IMR-90 (cell line): ENCODE measurements around the gene ARHGEF7. TPM values are rescaled to one million over a fixed set of nuclear protein-coding genes. Genes with fewer than 3 reads are reported as not detected.
A peak's percentile ranks its signal among the peaks of the same experiment; 100 is the strongest.

Experiments used
- ATAC-seq: fragments of 200-7000 bp; cut with Tn5 transposase; 2 replicates; pipeline ENCODE4 v1.9.1; 2020; ENCODE audit warnings: low read depth, mild to moderate bottlenecking, moderate library complexity
- BruUV-seq: library from RNA; stranded (reverse); fragments of 400-500 nt; replicated peaks from 2 replicates; lab custom pipeline; 2021; lab: Mats Ljungman, UMichigan
- CTCF ChIA-PET: fragments of 300-600 bp; formaldehyde crosslinking; extraction: SDS; loops from one replicate; lab custom pipeline; 2021; ENCODE audit warnings: antibody characterized with exemption; lab: Yijun Ruan, JAX
- POLR2A ChIA-PET: fragments of 300-600 bp; sonication (Branson Sonifier 250); formaldehyde crosslinking; loops from one replicate; lab custom pipeline; 2022; ENCODE audit warnings: antibody characterized with exemption; ENCODE audit not compliant: unreplicated experiment; lab: Charles Lee
- DNase-seq: peaks from one replicate; pipeline ENCODE4 v3.0.0; 2013
- H2AFZ ChIP-seq: replicated peaks from 2 replicates; pipeline ENCODE3; 2013; ENCODE audit warnings: low read length, mild to moderate bottlenecking; ENCODE audit not compliant: poor library complexity
- H2AK5ac ChIP-seq: 2 replicates; pipeline ENCODE4 v1.6.1; 2013; ENCODE audit warnings: low read depth, low read length, inconsistent platforms
- H2AK9ac ChIP-seq: replicated peaks from 2 replicates; pipeline ENCODE3; 2013; ENCODE audit warnings: mild to moderate bottlenecking, low read depth, low read length, moderate library complexity; ENCODE audit not compliant: poor library complexity
- H2BK120ac ChIP-seq: 2 replicates; pipeline ENCODE4 v1.6.1; 2013; ENCODE audit warnings: low read depth, low read length, inconsistent platforms
- H2BK15ac ChIP-seq: 3 replicates; pipeline ENCODE4 v1.6.1; 2013; ENCODE audit warnings: low read depth, low read length, inconsistent platforms
- H2BK20ac ChIP-seq: 2 replicates; pipeline ENCODE4 v1.6.1; 2013; ENCODE audit warnings: low read depth, mild to moderate bottlenecking, inconsistent platforms, low read length, moderate library complexity
- H2BK5ac ChIP-seq: 2 replicates; pipeline ENCODE4 v1.6.1; 2013; ENCODE audit warnings: mild to moderate bottlenecking, low read depth, low read length, inconsistent platforms; ENCODE audit not compliant: poor library complexity, severe bottlenecking
- H3K14ac ChIP-seq: replicated peaks from 2 replicates; pipeline ENCODE4 v1.6.1; 2013; ENCODE audit warnings: low read depth, low read length, inconsistent platforms
- H3K18ac ChIP-seq: 2 replicates; pipeline ENCODE4 v1.6.1; 2013; ENCODE audit warnings: low read depth, low read length, control low read depth
- H3K23ac ChIP-seq: 2 replicates; pipeline ENCODE4 v1.6.1; 2013; ENCODE audit warnings: low read depth, low read length, inconsistent platforms
- H3K27ac ChIP-seq: 2 replicates; pipeline ENCODE4 v1.5.1; 2013; ENCODE audit warnings: mild to moderate bottlenecking, control low read depth, low read length; ENCODE audit not compliant: insufficient read depth
- H3K27me3 ChIP-seq: 2 replicates; pipeline ENCODE4 v1.6.1; 2013; ENCODE audit warnings: low read length; ENCODE audit not compliant: control insufficient read depth, insufficient read depth
- H3K36me3 ChIP-seq: 2 replicates; pipeline ENCODE4 v1.6.1; 2013; ENCODE audit warnings: low read length, mixed read lengths; ENCODE audit not compliant: control insufficient read depth, insufficient read depth
- H3K4ac ChIP-seq: 2 replicates; pipeline ENCODE4 v1.6.1; 2013; ENCODE audit warnings: low read depth, low read length, inconsistent platforms
- H3K4me1 ChIP-seq: 2 replicates; pipeline ENCODE4 v1.6.1; 2013; ENCODE audit warnings: low read length, mixed read lengths; ENCODE audit not compliant: control insufficient read depth, insufficient read depth
- H3K4me2 ChIP-seq: 2 replicates; pipeline ENCODE4 v1.6.1; 2013; ENCODE audit warnings: low read depth, mild to moderate bottlenecking, control low read depth, low read length, moderate library complexity
- H3K4me3 ChIP-seq: 2 replicates; pipeline ENCODE4 v1.5.1; 2013; ENCODE audit warnings: low read depth, mild to moderate bottlenecking, control low read depth, low read length, moderate library complexity; ENCODE audit not compliant: insufficient read depth
- H3K56ac ChIP-seq: 2 replicates; pipeline ENCODE4 v1.6.1; 2013; ENCODE audit warnings: low read length, inconsistent platforms; ENCODE audit not compliant: insufficient read depth; ENCODE audit errors: extremely low read depth
- H3K79me1 ChIP-seq, 2 experiments: 2 replicates each; pipeline ENCODE4 v1.6.1; 2013; ENCODE audit warnings: low read length in 2 of 2, inconsistent platforms in 1 of 2, low read depth in 1 of 2
- H3K9ac ChIP-seq: 2 replicates; pipeline ENCODE4 v1.6.1; 2013; ENCODE audit warnings: low read depth, low read length, control low read depth
- H3K9me1 ChIP-seq: 2 replicates; pipeline ENCODE4 v1.6.1; 2013; ENCODE audit warnings: low read length, inconsistent platforms; ENCODE audit not compliant: insufficient read depth
- H3K9me3 ChIP-seq: 2 replicates; pipeline ENCODE4 v1.6.1; 2013; ENCODE audit warnings: low read length; ENCODE audit not compliant: control insufficient read depth, insufficient read depth
- H4K20me1 ChIP-seq: 2 replicates; pipeline ENCODE4 v1.6.1; 2013; ENCODE audit warnings: low read length, inconsistent platforms; ENCODE audit not compliant: insufficient read depth
- H4K5ac ChIP-seq: 2 replicates; pipeline ENCODE4 v1.6.1; 2013; ENCODE audit warnings: mild to moderate bottlenecking, low read depth, low read length, control low read depth
- H4K8ac ChIP-seq, 2 experiments: 2 replicates each; pipeline ENCODE4 v1.6.1; 2013; ENCODE audit warnings: low read depth in 2 of 2, low read length in 2 of 2, control low read depth in 1 of 2, inconsistent platforms in 1 of 2
- H4K91ac ChIP-seq: 2 replicates; pipeline ENCODE4 v1.6.1; 2013; ENCODE audit warnings: low read depth, low read length, inconsistent platforms; ENCODE audit not compliant: insufficient read depth
- BHLHE40 ChIP-seq: fragments of 150-350 bp; IDR thresholded peaks from 2 replicates; pipeline ENCODE4 v1.6.1; 2016; ENCODE audit warnings: mild to moderate bottlenecking, low read depth, low read length
- CEBPB ChIP-seq: IDR thresholded peaks from 2 replicates; pipeline ENCODE4 v1.6.1; 2012; ENCODE audit warnings: low read depth, low read length, improper control_type of control experiment
- CHD1 ChIP-seq: IDR thresholded peaks from 2 replicates; pipeline ENCODE4 v1.6.1; 2012; ENCODE audit warnings: low read depth, low read length, improper control_type of control experiment
- ELK1 ChIP-seq: fragments of 150-350 bp; IDR thresholded peaks from 2 replicates; pipeline ENCODE4 v1.6.1; 2016; ENCODE audit warnings: low read depth, mild to moderate bottlenecking, low read length, moderate library complexity, borderline replicate concordance
- FOS ChIP-seq: fragments of 150-350 bp; IDR thresholded peaks from 2 replicates; pipeline ENCODE4 v1.6.1; 2016; ENCODE audit warnings: low read depth, low read length
- MAFK ChIP-seq: IDR thresholded peaks from 2 replicates; pipeline ENCODE4 v1.6.1; 2012; ENCODE audit warnings: low read depth, low read length, improper control_type of control experiment
- MAZ ChIP-seq: IDR thresholded peaks from 2 replicates; pipeline ENCODE4 v1.6.1; 2012; ENCODE audit warnings: low read depth, mild to moderate bottlenecking, low read length, improper control_type of control experiment, moderate library complexity, borderline replicate concordance
- MXI1 ChIP-seq: IDR thresholded peaks from 2 replicates; pipeline ENCODE4 v1.6.1; 2012; ENCODE audit warnings: low read depth, mild to moderate bottlenecking, low read length, moderate library complexity, borderline replicate concordance
- NFE2L2 ChIP-seq: fragments of 150-350 bp; IDR thresholded peaks from 2 replicates; pipeline ENCODE4 v1.6.1; 2016; ENCODE audit warnings: low read depth, mild to moderate bottlenecking, low read length
- POLR2A ChIP-seq: IDR thresholded peaks from 2 replicates; pipeline ENCODE4 v1.6.1; 2012; ENCODE audit warnings: mild to moderate bottlenecking, low read depth, low read length
- RAD21 ChIP-seq: IDR thresholded peaks from 2 replicates; pipeline ENCODE4 v1.6.1; 2012; ENCODE audit warnings: low read length, improper control_type of control experiment
- RCOR1 ChIP-seq: IDR thresholded peaks from 2 replicates; pipeline ENCODE4 v1.6.1; 2012; ENCODE audit warnings: mild to moderate bottlenecking, low read length, improper control_type of control experiment; ENCODE audit not compliant: insufficient replicate concordance
- RFX5 ChIP-seq: IDR thresholded peaks from 2 replicates; pipeline ENCODE4 v1.8.0; 2012; ENCODE audit warnings: low read depth, mild to moderate bottlenecking, low read length, moderate library complexity
- SMC3 ChIP-seq: fragments of 150-350 bp; IDR thresholded peaks from 2 replicates; pipeline ENCODE4 v1.6.1; 2016; ENCODE audit warnings: low read depth, mild to moderate bottlenecking, antibody characterized with exemption, low read length, moderate library complexity
- USF2 ChIP-seq: fragments of 150-350 bp; IDR thresholded peaks from 2 replicates; pipeline ENCODE4 v1.6.1; 2017; ENCODE audit warnings: mild to moderate bottlenecking, antibody characterized with exemption, low read length, low read depth
- WGBS, 2 experiments: methylation state at CpG; one replicate each; pipeline versions ENCODE4 v1.1.5 to v1.1.7; 2013; ENCODE audit warnings: missing lambda C conversion rate in 2 of 2; ENCODE audit not compliant: insufficient read length in 1 of 2; ENCODE audit errors: extremely low coverage in 2 of 2; 5-methylcytosine and 5-hydroxymethylcytosine counted together
- dilution Hi-C: fragments of 300-500 bp; cut with HindIII; formaldehyde crosslinking; loops from one replicate; pipeline ENCODE4 v1.14.3; 2018; ENCODE audit warnings: low sequenced_read_pairs; ENCODE audit not compliant: unreplicated experiment
- in situ Hi-C: fragments of 300-500 bp; cut with MboI; formaldehyde crosslinking; loops from 3 replicates; pipeline ENCODE4 v1.14.3; 2019; ENCODE audit warnings: low sequenced_read_pairs, inconsistent platforms, mixed read lengths
- intact Hi-C: fragments of 100-400 bp; cut with micrococcal nuclease; formaldehyde crosslinking; loops from 2 replicates; pipeline ENCODE4 v1.10.0; 2022
- polyA plus RNA-seq, 3 experiments: library from polyadenylated mRNA; depleted of rRNA; stranded (reverse); fragments of >200 nt; gene quantifications; 2 replicates each; pipeline ENCODE4 v1.2.3, GENCODE V29; 2012; ENCODE audit warnings: low replicate concordance in 1 of 3
- total RNA-seq: library from RNA; depleted of rRNA; stranded (reverse); fragments of >200 nt; gene quantifications from 2 replicates; pipeline ENCODE4 v1.2.3, GENCODE V29; 2012
- TF ChIP-seq, protein P1 (sequence below): conservative IDR thresholded peaks from 2 replicates; pipeline ENCODE4 v1.5.1; 2012; ENCODE audit warnings: mild to moderate bottlenecking, low read depth, low read length, improper control_type of control experiment

ARHGEF7 gene
- total and polyA plus RNA-seq, 2 of the 4 experiments (the other 2 are of a cell fraction) = 32.9 to 59.0 TPM

GRCh38 chr13:111280226-111280625, 165.1 kb downstream of the ARHGEF7 start:
- peak overlapping the region; percentile 7; the same call in 1 of the 2 replicates for H3K56ac ChIP-seq
- H2BK5ac ChIP-seq = peak overlapping the region; percentile 81
- H3K18ac ChIP-seq = peak overlapping the region; percentile 39; the same call in 1 of the 2 replicates
- peaks cover 11% of the 10 kb centered on the region for H3K4me1 ChIP-seq
- peak overlapping the region; percentile 57; the same call in 1 of the 2 replicates for H2BK20ac ChIP-seq
- no peaks in the 10 kb centered on the region for H3K9me3 ChIP-seq
- no peaks in the 10 kb centered on the region for H3K27me3 ChIP-seq
- in situ Hi-C loops (no loop called here), dilution Hi-C loops (no loop called here), intact Hi-C loops (no loop called here)
- no peak for DNase-seq
- peak overlapping the region; percentile 30 for H3K4me2 ChIP-seq
- H3K9ac ChIP-seq = no peak overlapping the region
- H2BK120ac ChIP-seq = peak overlapping the region; percentile 87
- peaks cover 22 to 49% of the 10 kb centered on the region in 2 experiments for H3K79me1 ChIP-seq
- H2AK9ac ChIP-seq = peak overlapping the region; percentile 31
- WGBS, 2 experiments = 58% methylated on average over 2 of the region's 12 CpGs; no CpG with 5 or more reads in 1 of the 2 experiments
- H3K9me1 ChIP-seq = peaks cover 13% of the 10 kb centered on the region
- peak overlapping the region; percentile 0; the same call in 1 of the 2 replicates for H4K5ac ChIP-seq
- peak overlapping the region; percentile 76 for H3K14ac ChIP-seq
- peak overlapping the region; percentile 33; the same call in 1 of the 2 replicates for H2AK5ac ChIP-seq
- ChIA-PET POLR2A (no interaction called here), CTCF (interaction anchor here (0.7 kb wide), 1 partner anchor 147 kb away, joined by 7 read pairs; no protein-coding TSS in a partner anchor)
- H4K91ac ChIP-seq = peak overlapping the region; percentile 85
- peaks cover 38% of the 10 kb centered on the region for H3K36me3 ChIP-seq
- H2AFZ ChIP-seq = peak overlapping the region; percentile 28
- BruUV-seq = no TSS peak
- TF ChIP-seq MAZ (no peak), RFX5 (no peak), NFE2L2 (no peak), MAFK (no peak), MXI1 (no peak), SMC3 (no peak), CHD1 (no peak), FOS (no peak), RAD21 (no peak), BHLHE40 (no peak), USF2 (no peak), RCOR1 (no peak), POLR2A (no peak), CEBPB (no peak), ELK1 (no peak)
- TF ChIP-seq, protein P1, sequence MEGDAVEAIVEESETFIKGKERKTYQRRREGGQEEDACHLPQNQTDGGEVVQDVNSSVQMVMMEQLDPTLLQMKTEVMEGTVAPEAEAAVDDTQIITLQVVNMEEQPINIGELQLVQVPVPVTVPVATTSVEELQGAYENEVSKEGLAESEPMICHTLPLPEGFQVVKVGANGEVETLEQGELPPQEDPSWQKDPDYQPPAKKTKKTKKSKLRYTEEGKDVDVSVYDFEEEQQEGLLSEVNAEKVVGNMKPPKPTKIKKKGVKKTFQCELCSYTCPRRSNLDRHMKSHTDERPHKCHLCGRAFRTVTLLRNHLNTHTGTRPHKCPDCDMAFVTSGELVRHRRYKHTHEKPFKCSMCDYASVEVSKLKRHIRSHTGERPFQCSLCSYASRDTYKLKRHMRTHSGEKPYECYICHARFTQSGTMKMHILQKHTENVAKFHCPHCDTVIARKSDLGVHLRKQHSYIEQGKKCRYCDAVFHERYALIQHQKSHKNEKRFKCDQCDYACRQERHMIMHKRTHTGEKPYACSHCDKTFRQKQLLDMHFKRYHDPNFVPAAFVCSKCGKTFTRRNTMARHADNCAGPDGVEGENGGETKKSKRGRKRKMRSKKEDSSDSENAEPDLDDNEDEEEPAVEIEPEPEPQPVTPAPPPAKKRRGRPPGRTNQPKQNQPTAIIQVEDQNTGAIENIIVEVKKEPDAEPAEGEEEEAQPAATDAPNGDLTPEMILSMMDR = no peak
- no peaks in the 10 kb centered on the region; the same call in 1 of the 2 replicates for H4K20me1 ChIP-seq
- peak overlapping the region; percentile 91 for H3K4ac ChIP-seq
- peak overlapping the region; percentile 61 for H3K27ac ChIP-seq
- H2BK15ac ChIP-seq = 0 out of 3 replicates have a peak overlapping the region, but pooled peaks have one; percentile 18
- H3K4me3 ChIP-seq = no peak overlapping the region
- ATAC-seq = no peak
- H3K23ac ChIP-seq = peak overlapping the region; percentile 70
- H4K8ac ChIP-seq = peak overlapping the region; percentile 8 to 59; a peak in 3 of 4 replicates
